Activated T-cell treated with anti-CD3 and anti-CD28 coated beads for 24 hours (primary cell): ENCODE data around the gene LPCAT3.

Experiments
- DNase-seq: peaks from one replicate; pipeline ENCODE4 v3.0.0-alpha.2; 2020; ENCODE audit warnings: low read depth

LPCAT3 gene

DNA sequence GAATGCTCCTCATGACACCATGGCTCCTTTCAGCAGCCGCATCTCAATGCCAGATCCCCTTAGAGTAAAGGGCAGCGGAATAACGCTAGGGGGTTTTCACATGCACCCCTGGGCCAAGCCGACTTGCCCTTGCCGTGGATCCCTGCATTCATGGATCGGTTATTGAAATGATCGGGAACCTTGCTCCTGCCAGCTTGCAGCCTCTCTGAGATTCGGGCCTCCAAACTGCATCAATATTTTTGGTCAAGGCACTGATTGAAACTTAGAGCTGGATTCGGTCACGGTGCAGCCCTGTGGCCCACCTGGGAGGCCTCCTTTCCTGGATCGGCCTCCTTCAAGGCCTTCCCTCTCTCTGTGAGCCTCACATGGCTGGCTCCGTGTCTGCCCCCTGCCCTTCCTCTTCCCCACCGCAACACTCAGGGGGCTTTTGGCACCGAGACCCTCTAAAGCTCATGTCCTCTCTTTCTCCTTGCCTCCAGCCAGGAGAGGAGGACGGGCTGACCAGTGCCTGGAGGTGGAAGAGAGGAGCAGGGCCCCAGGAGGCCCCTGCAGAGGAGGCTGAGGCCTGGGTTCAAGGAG is 65.3 kb downstream of the LPCAT3 start:
- DNase-seq = no peak

DNA sequence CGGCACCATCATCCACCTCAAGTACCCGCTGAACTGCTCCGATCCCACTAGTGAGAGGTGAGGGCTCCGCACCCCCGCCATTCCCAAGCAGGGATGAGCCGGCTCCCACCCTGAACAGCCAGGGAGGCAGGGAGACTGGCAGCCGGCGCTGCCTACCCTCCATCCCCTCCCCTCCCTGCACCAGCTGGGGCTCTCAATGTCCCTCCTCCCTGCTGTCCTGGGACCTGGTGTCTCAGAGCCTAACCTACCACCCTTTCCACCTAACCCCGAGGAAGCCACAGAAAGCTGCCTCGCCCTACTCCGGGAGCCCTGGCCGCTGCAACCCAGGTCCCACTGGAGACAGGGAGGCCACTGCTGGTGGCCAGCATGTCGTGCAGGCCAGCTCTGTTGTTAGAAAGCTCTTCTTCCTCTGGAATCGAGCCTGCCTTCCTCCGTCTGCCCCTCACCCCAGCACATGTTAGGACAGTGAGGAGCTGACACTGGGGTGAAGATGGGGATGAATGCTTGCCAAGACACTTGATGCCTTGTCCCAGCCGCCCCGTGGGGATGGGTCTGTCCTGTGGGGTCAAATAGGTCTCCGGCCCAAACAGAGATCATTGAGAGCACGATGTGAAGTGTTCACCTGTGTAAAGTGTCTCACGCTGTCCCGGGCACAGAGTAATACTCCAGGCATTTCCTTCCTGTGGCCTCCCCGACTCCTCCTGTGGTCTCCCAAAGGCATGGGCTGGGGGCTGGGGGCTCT is 66.0 kb downstream of the LPCAT3 start:
- no peak for DNase-seq

DNA sequence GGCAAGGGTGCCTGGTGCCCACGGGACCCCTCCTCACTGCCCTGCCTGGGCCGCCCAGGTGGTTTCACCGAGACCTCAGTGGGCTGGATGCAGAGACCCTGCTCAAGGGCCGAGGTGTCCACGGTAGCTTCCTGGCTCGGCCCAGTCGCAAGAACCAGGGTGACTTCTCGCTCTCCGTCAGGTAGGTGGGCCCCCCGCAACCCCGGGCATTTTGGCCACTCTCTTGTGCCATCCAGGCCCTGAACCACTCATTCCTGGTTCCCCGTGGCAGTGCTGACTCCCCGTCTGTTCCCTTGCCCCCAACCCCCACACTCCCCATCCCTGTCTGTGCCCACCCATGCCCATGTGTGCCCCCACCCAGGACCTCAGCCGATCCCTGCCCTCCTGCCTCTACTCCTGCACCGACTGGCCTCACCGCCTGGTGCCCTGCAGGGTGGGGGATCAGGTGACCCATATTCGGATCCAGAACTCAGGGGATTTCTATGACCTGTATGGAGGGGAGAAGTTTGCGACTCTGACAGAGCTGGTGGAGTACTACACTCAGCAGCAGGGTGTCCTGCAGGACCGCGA is 66.6 kb downstream of the LPCAT3 start:
- DNase-seq = no peak

DNA sequence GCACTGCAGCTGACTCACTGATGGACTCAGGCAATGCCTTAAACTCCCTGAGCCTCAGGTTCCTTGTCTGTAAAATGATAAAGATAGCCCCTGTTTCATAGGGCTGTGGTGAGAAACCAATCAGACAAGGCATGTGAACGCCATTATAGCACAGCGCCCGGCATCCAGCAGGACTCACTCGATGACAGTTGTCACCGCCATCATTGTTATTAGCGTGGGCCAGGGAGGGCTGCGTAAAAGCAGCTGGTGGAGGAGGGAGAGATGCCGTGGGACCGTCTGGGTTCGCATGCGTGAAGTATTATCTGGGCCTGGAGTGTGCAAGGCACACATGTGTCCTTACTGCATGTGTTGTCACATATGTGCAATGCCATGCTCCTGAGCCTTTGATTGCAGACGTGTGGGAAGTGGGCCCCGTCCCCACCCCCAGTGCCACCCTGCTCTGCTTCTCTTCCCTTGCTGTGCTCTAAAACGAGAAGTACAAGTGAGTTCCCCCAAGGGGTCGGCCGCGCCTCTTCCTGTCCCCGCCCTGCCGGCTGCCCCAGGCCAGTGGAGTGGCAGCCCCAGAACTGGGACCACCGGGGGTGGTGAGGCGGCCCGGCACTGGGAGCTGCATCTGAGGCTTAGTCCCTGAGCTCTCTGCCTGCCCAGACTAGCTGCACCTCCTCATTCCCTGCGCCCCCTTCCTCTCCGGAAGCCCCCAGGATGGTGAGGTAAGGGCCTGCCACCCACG is 67.3 kb downstream of the LPCAT3 start, which contains the start of gene PTPN6:
Gene PTPN6 (plus strand): TSS at position 546 of the 730 bp plus-strand sequence. CDS start 157 bp downstream, at position 703.
- no peak for DNase-seq

DNA sequence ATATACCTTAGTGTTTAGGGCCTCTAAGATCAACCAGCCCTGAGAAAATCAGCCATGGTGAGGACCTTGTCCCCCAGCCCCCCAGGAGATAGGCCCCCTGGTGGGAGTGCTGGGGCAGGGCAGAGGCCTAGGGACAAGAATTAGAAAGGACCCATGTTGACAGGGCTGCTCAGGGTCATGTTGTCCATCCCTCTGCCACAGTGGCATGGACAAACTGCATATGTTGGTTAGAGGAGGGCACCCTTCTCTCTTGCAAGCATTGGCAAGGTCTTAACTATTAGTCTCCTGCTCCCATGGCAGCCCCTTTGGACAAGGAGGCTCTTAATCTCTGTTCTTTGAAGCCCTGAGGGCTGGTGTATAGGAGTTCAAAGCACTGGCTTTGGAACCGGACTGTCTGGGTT is 67.9 kb downstream of the LPCAT3 start:
- no peak for DNase-seq

DNA sequence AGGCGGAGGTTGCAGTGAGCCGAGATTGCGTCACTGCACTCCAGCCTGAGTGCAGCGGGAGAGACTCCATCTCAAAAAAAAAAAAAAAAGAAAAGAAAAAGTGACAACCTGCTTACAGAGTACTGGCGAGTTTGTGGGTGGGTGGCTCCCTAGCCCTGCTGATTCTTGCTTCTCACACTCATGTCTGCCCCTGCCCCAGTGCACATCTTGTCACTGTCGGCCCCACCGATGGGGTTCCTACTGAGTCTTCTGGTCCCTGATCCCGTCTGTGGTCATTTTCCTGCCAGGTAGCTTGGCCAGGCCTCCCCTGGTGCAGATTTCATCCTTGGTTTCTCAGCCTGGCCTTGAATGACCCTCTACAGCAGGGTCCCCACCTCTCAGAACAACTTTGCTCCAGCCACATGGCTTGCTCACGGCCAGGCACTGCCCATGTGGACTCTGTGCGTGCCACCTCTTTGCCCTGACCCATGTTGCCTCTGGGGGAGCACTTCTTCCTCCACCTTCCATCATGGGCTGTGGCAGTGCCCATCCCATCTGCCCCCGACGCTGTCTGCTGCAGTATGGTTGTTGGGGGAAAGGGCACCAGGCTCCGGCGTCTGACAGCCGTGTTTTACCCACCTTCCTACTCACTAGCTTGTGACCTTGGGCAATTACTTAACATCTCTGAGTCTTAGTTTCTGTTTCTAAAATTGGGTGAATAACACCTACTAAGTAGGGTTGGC is 69.2 kb downstream of the LPCAT3 start:
- no peak for DNase-seq

DNA sequence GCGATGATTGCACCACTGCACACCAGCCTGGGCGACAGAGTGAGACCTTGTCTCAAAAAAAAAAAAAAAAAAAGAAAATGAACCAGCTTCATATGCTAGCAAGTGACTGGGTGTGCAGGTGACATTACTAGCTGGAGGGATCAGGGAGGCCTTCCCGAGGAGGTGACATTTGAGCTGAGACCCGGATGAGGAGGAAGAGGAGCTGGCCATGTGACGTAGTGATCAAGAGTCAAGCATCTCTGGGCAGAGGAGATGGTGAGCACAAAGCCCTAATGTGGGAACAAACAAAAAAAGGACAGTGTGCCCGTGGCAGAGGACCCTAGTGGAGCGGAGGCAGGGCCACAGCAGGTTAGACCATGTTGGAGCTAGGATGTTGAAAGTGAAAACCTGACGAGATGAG is 70.7 kb downstream of the LPCAT3 start:
- DNase-seq = no peak

DNA sequence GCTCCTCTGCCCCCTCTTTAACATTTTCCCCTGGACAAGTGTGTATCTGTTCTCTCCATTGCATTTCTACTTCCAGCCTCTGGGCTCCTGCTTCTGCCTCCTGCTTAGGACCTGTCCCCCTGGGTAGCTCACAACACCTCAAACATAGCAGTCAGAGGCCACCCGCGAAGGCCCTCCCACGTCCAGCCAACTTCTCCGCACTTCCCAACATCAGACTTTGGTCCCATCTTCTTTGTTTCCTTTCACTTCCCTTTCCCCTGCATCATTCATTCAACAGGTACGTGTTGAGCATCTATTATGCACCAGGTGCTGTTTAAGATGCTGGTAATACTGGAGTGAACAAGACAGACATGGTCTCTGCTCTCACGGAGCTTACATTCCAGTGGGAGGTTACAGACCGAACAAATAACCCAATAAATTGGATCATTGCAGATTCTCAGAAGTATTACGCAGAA is 71.3 kb downstream of the LPCAT3 start:
- DNase-seq = no peak

DNA sequence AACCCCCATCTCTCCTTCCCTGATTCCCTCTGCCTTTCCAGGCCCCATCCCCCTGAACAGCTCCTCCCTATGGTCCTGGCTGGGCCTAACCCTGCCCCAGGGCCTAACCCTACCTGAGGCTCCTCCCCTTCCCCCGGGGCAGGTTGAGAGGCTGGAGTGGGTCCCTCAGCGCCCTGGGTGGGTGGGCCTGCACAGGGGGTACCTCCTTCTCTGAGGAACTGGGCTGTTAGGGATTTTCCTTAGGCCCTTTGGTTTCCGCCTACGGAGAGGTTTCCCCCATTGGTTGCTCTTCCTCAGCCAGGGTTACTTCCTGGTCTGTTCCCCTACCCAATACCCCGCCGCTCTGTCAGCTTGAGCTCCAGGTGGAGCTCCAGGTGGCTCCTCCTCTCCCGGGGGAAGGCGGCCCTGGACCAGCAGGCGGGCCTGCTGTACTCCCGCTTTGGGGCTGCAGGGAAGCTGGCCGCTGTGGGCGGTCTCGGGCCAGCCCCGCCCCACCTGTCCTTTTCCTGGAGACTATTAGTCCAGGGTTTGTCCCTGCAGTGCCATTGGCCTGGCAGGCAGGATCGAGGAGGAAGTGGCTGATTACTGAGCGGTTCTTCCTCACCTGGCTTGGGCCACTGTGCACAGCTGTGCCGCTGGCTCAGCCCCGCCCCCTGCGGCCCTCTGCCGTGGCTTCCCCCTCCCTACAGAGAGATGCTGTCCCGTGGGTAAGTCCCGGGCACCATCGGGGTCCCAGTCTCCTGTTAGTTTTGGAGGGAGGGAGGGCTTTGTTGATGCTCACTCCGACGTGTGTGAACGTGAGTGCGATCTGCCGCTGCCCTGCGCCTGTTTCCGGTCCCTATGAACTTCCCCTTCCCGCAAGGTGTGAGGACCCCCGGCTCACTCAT is 72.0 kb downstream of the LPCAT3 start:
- no peak for DNase-seq

DNA sequence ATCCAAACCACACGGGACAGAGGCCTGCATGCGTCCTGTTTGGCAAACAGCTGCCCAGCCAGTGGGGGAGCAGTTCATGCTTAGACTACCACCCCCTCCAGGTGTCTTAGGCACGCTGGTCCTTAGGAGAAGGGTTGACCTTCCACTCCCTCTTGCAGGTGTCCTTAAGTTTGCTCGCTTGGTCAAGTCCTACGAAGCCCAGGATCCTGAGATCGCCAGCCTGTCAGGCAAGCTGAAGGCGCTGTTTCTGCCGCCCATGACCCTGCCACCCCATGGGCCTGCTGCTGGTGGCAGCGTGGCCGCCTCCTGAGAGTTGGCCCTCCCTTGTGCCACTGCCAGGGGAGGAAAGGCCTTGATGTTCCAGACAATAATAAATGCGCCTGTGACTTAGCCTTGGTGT is 72.7 kb downstream of the LPCAT3 start:
- DNase-seq = no peak

DNA sequence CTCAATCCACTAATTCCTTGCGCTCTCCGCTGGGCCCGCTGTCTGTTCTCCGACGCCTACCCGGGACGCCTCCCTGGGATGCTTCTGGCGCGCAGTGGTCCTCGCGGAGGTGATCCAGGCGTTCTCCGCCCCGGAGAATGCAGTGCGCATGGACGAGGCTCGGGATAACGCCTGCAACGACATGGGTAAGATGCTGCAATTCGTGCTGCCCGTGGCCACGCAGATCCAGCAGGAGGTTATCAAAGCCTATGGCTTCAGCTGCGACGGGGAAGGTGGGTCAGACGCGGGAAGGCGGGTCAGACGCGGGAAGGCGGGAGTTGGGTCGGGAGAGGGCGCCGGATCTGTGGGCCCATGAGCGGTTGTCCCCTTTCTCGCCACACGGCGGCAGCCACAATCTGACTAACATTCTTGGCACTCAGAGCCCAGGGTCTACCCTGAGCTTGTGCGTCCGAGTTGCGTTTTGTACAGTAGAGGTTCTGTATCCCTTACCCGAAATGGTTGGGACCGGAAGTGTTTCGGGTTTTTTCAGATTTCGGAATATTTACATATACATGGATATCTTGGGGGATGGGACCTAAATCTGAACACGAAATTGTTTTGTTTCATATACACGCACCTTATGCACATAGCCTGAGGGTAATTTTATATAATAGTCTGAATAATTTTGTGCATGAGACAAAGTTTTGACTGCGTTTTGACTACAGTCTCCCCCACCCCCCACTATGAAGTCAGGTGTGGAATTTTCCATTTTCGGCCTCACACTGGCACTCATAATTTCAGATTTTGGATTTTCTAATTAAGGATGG is 73.7 kb downstream of the LPCAT3 start:
- DNase-seq = peak; percentile 81

DNA sequence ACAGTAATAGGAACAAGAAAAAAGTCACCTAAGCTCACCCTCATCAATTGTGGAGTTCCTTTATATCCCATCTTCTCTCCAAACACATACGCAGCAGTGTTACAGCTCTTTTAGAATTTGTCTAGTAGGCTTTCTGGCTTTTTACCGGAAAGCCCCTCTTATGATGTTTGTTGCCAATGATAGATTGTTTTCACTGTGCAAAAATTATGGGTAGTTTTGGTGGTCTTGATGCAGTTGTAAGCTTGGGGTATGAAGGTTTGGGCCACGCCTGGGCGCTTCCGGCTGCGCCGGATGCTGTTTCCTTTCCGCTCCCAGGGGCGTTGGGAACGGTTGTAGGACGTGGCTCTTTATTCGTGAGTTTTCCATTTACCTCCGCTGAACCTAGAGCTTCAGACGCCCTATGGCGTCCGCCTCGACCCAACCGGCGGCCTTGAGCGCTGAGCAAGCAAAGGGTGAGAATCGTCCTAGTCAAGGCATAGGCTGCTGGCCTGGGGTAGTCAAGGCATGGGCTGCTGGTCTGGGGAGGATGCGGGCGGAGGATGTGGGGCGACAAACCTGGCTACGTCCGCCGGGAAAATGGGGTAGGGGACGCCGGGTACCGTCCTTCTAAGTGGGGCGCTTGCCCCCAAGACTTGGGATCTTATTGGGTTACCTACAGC is 74.4 kb downstream of the LPCAT3 start, which contains the start of the genes C12orf57 and RNU7-1:
Gene C12orf57 (plus strand): TSS at position 301 of the 659 bp plus-strand sequence. CDS start 100 bp downstream, at position 401.
Gene RNU7-1 (plus strand): TSS at position 95 of the 659 bp plus-strand sequence.
- peak; percentile 81 for DNase-seq

DNA sequence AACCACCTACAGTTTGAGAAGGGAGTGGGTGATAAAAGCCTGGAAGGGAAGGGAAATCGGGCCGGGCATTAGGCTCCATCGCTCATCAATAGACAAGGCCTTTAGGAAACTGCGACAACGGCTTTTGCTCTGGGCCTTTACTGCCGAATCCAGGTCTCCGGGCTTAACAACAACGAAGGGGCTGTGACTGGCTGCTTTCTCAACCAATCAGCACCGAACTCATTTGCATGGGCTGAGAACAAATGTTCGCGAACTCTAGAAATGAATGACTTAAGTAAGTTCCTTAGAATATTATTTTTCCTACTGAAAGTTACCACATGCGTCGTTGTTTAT is 74.9 kb downstream of the LPCAT3 start:
- DNase-seq = no peak

DNA sequence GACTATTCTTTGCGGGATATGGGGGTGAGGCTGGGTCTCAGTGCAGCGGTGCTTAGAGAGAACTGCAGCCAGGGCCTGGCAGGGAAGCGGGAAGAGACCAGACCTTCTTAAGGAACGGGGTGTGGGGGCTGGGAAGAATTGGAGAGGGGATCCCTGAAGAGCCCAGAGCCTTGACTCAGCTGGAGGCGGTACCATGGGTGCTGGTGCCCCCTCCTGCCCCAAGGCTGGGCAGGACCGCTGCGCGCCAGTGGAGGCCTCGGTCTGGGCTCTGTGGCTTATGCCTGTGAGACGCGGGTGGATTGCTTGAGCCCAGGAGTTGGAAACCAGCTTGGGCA is 76.0 kb downstream of the LPCAT3 start:
- no peak for DNase-seq

DNA sequence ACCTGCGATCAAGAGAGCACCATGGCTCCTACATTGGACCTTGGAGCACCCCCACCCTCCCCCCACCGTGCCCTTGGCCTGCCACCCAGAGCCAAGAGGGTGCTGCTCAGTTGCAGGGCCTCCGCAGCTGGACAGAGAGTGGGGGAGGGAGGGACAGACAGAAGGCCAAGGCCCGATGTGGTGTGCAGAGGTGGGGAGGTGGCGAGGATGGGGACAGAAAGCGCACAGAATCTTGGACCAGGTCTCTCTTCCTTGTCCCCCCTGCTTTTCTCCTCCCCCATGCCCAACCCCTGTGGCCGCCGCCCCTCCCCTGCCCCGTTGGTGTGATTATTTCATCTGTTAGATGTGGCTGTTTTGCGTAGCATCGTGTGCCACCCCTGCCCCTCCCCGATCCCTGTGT is 76.5 kb downstream of the LPCAT3 start:
- DNase-seq = no peak

DNA sequence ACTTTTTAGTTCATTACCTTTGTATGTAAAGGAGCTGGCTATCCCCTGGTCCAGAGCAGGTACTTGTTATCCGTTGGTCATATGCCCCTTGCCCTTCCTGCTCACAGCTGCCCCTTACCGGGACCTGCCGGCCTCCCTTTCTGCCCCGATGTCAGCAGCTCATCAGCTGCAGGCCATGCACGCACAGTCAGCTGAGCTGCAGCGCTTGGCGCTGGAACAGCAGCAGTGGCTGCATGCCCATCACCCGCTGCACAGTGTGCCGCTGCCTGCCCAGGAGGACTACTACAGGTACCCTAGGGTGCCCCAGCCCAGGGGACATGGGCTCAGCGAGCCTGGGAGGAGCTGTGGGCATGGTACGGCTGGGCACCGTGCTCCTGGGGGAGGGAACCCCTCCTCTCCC is 77.0 kb downstream of the LPCAT3 start:
- DNase-seq = no peak

DNA sequence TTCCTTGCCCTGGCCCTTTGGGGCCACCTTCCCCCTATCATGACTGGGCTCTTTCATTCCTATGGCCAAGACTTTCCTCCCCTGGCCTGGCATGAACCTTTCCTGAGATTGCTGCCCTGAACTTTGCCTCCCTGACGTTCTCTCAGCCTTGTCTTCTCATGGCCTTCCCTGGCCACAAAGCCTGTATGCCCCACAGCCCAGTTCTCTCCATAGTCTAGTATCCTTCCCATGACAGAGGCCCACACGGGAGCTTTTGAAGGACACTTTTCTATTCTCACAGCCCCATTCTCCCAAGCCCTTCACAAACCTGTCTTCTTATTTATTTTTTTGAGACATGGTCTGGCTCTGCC is 79.1 kb downstream of the LPCAT3 start:
- DNase-seq = no peak

DNA sequence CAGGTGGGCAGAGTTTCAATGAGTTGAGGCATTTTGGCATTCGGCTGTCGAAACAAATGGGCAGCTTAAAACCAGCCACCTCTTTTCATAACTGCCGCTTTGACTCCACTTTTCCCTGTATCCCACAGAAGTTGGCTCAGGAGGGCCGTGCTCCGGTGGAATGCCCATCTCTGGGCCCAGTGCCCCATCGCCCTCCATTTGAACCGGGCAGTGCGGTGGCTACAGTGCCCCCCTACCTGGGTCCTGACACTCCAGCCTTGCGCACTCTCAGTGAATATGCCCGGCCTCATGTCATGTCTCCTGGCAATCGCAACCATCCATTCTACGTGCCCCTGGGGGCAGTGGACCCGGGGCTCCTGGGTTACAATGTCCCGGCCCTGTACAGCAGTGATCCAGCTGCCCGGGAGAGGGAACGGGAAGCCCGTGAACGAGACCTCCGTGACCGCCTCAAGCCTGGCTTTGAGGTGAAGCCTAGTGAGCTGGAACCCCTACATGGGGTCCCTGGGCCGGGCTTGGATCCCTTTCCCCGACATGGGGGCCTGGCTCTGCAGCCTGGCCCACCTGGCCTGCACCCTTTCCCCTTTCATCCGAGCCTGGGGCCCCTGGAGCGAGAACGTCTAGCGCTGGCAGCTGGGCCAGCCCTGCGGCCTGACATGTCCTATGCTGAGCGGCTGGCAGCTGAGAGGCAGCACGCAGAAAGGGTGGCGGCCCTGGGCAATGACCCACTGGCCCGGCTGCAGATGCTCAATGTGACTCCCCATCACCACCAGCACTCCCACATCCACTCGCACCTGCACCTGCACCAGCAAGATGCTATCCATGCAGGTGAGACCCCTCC is 79.7 kb downstream of the LPCAT3 start:
- no peak for DNase-seq
